Measurements from ENCODE around the gene GLI1.
"Not testable (repeated sequence)": the region's sequence is repeated elsewhere in the genome, so short reads cannot be mapped to it uniquely, and the experiment has no call there.

Gene GLI1

DNA sequence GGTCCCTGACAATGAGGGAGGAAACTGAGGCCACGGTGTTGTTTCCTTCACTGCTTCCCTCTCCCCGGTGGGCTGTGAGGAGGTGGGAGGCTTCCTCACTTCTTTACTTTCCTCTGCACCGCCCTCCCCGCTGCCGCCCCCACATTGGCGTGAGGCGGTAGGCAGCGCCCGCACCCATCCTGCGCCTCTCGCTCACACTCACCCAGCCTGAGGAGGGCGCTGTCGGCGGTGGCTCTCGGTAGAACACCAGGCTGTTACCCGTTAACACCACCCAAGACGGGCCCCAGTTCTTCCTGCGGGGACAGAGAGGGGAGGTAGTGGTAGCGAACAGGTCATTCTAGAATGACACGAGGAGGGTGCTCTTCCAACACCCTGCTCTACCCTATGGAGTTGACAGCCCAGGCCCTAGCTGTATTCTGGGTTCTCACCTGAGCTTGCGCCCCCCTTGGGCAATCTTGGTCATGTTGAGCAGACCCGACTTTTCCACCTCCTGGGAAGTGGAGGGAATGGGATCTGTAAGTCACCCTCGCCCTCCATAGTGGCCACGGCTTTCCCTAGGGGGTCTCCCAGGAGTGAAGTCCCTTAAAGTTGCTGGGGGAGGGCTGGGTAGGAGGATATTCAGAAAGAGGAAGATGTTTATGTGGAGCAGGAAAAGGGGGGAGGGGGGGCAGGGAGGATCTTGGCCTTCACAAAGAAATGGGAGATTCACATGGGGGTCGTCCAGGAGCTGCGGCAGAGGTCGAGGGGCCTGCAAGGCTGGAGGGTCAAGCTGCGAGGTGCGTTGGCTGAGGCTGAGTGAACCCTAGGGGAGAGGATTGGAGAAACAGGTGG, 16.8 kb downstream of the GLI1 start:
- DNase-seq (ENCODE audit: low spot score), result no peak

- DNase-seq (ENCODE audit: low spot score), result no peak
Observed at GRCh38 chr12:57476993-57477709, 17.6 kb downstream of the GLI1 start.

DNA sequence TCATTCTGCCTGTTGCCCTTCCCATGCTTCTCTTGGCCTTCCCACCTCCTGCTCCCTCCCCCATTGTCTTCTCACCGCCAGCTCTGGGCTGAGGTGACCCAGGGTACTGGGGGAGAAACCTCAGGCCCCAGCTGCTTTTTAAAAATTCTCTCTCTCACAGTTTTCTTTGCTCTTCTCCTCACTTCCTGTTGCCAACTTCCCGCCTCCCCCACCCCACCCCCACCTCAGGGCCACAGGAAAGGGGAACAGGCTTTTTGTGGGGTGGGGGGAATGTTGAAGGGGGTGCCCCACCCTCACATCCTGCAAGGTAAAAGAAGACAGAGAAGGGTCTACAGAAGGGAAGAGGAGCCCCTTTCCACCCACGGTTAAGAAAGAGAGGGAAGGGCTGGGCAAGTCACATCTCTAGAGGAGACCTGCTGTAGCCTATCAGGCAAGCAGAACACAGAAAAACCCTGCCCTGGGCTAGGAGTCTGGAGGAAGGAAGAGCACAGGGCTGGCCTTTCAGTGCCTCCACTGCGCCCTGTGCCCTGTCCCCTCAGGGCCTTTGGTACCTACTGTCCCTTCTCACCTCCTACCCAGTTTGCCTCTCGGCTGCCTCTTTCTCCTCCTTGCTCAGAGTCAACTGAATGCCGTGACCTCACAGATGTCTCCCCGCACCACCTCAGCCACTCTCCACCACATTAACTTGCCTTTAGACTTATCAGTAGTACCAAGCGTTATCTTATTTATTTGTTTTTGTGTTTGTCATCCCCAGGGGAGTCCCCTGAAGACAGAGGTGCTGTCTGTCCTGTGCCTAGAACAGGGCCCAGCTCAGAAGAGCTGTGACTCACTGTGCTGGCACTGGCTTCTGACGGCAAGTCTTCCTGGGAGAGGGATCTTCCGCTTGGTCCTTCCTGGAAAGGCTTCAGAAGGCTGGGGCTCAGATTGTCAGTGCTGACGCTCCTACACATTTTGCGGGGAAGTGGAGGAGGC, 18.4 kb downstream of the GLI1 start:
- DNase-seq (ENCODE audit: low spot score), result no peak

- no peak for DNase-seq (ENCODE audit: low spot score)
Observed at GRCh38 chr12:57479043-57479375, 19.4 kb downstream of the GLI1 start.

DNA sequence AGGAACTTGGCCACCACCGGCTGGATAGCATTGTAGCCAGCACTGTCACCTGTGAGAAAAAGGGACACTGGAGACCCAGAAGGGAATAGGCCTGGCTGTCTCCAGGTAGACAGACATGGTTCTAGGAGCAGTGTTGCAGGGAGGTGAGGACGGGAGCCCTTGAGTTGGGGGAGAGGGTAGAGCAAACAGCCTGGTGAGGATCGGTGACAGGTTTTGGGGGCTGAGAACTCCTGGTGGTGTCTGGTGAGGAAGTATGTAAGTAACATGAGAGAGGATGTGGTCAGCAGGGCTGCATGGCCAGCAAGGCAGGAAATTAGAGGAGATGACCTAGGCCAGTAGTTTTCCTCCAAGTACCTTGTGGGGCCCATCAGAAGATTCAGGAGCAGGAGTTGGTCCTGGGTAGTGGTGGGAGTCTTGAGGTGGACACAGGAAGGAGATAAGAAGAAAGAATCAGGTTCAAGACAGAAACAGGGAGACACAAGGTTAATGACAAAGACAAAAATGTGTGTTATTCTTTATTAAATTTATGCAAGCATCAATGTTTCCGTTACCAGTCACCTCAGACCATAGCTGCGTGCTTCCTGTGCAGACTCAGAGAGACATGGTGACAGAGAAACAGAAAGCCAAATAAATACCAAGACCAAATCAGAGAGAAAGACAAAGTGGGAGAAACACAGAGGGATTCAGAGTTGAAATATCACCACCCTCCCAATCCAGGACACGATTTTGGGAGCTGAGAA, 20.0 kb downstream of the GLI1 start, which contains the start of gene ARHGAP9:
TSS of gene ARHGAP9 (minus strand) at position 491 of the 740 bp plus-strand sequence. CDS start at position 31, 460 bp downstream.
- no peak for DNase-seq (ENCODE audit: low spot score)

DNA sequence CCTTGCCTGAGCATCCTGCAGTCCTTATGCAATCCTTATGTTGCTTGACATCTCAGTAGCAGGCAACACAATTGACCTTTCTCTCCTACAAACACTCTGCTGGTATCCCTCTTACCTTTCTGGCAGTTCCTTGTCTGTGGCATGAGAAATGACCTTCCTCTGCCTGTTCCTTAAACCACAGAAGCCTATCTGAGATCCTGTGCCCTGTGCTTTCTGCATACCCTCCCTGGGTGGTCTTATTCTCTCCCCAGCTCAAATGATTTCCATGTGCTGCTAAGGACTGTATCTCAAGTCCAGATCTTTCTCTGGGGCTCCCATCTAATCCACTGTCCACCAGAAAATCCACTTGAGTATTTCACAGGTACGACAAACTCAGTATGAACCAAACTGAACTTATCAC, 22.1 kb downstream of the GLI1 start:
- DNase-seq (ENCODE audit: low spot score), result no peak

GRCh38 chr12:57483466-57483865, 23.9 kb downstream of the GLI1 start:
- DNase-seq (ENCODE audit: low spot score), result no peak

DNA sequence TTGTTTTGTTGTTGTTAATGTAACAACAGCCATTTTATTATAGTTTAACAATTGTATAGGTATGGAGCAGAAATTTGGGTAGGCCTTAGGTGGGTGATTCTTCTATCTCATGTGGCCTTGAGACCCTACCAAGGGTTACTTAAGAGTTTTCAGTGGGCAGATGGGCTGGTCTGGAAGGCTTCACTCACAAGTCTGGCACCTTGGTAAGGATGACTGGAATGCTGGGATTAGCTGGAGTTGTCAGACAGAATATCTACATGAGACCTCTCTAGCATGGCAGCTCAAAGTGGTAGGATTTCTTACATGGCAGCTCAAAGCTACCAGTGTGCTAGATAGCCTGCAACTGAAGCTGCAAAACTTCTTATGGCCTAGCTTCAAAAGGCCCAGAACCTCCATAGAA, 26.1 kb downstream of the GLI1 start:
- DNase-seq (ENCODE audit: low spot score), result no peak

DNA sequence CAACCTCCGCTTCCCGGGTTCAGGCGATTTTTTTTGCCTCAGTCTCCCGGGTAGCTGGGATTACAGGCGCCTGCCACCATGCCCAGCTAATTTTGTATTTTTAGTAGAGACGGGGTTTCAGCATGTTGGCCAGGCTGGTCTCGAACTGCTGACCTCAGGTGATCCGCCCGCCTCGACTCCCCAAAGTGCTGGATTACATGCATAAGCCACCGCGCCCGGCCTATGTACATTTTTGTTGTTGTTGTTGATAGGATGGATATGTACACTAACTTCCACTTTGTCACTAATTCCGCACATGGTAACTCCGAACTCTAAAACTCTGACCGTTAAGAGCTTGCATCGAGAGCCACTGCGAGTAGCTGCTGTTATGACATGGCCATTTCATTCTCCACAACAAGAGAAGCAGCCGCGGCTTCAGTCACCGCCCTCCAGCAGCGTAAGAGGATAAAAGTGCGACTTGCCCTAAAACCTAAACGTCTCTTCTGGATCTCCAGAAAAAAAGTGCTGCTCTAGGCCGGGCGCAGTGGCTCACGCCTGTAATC, 27.5 kb downstream of the GLI1 start:
- no peak for DNase-seq (ENCODE audit: low spot score)

DNA sequence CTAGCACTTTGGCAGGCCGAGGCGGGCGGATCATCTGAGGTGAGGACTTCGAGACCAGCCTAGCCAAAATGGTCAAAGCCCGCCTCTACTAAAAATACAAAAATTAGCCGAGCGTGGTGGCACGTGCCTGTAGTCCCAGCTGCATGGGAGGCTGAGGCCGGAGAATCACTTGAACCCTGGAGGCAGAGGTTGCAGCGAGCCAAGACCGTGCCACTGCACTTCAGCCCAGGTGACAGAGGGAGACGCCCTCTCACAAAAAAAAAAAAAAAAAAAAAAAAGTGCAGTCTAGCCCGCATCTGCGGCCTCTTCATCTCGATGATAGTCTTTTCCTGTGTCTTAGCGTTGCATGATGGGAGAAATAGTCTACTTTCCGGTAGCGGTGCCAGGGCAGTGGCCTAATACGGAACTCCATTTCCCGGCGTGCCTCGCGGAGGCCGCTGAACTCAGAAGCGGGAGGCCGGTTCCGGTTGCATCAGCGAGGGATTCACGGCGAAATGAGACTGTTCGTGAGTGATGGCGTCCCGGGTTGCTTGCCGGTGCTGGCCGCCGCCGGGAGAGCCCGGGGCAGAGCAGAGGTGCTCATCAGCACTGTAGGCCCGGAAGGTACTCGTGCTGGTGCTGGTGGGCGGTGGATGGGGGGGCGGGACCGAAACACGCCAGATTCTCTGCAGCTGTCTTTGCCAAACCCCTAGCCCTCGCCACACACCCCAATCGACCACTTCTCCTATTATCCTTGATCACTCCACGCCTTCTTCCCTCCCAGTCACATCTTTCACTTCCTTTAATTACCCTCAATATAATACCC, 28.2 kb downstream of the GLI1 start, which contains the start of gene MARS1:
TSS of gene MARS1 (plus strand) at position 472 of the 805 bp plus-strand sequence. CDS start at position 495, 23 bp downstream.
- peak; percentile 97 for DNase-seq (ENCODE audit: low spot score)

GRCh38 chr12:57488402-57489156, 29.0 kb downstream of the GLI1 start:
- DNase-seq (ENCODE audit: low spot score), result peak; percentile 34

GRCh38 chr12:57489157-57489641, 29.6 kb downstream of the GLI1 start:
- no peak for DNase-seq (ENCODE audit: low spot score)

- no peak for DNase-seq (ENCODE audit: low spot score)
Observed at GRCh38 chr12:57490126-57490525, 30.5 kb downstream of the GLI1 start.

- DNase-seq (ENCODE audit: low spot score), result peak; percentile 37
Observed at GRCh38 chr12:57491393-57492280, 32.1 kb downstream of the GLI1 start.

GRCh38 chr12:57495051-57495701, 35.6 kb downstream of the GLI1 start:
- not testable (repeated sequence) for DNase-seq (ENCODE audit: low spot score)

DNA sequence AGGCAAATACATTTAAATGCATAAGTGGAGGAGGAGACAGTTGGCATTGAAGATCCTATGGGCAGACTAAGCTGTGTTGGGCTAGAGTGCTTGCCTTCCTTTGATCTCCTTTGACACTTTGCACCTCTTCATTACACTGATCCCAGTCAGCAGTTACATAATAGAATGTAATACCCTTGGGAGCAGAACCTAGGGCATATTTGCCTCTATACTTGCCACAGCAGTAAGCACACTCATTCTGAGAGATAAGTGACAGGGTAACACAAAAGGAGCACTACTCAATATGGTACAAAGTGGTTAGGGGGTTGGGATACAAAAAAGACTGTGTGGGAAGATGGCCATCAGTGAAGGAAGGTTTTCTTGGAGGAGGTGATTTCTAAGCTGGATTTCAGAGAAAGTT, 37.2 kb downstream of the GLI1 start:
- DNase-seq (ENCODE audit: low spot score), result no peak

GRCh38 chr12:57497223-57498131, 37.9 kb downstream of the GLI1 start:
- no peak for DNase-seq (ENCODE audit: low spot score)
